Endothelial cell of umbilical vein (primary cell): ENCODE data around the gene CTTNBP2. TPM values are rescaled to one million over a fixed set of nuclear protein-coding genes. Genes with fewer than 3 reads are reported as not detected.

Experiments used
- BruUV-seq: library from RNA; stranded (reverse); fragments of 400-500 nt; replicated peaks from 2 replicates; lab custom pipeline; 2021; lab: Mats Ljungman, UMichigan
- CTCF ChIA-PET: fragments of 300-600, 350-600 bp; sonication (Branson Sonifier 250); formaldehyde crosslinking; loops from one replicate; lab custom pipeline; 2021; ENCODE audit warnings: antibody characterized with exemption, inconsistent platforms; lab: Charles Lee
- POLR2A ChIA-PET: fragments of 300-600, 350-600 bp; sonication (Branson Sonifier 250); formaldehyde crosslinking; loops from one replicate; lab custom pipeline; 2021; ENCODE audit warnings: antibody characterized with exemption, inconsistent platforms; lab: Charles Lee
- DNase-seq: peaks from one replicate; pipeline ENCODE4 v3.0.0-alpha.2; 2011; ENCODE audit warnings: low read depth, low spot score
- FAIRE-seq: peaks from 2 replicates; lab custom pipeline; 2011; peaks lifted over from hg19 to GRCh38; lab: Jason Lieb, UNC
- H2AFZ ChIP-seq: 2 replicates; pipeline ENCODE4 v1.6.0; 2012; ENCODE audit warnings: low read depth, low read length, control low read depth, inconsistent platforms
- H3K27ac ChIP-seq: 2 replicates; pipeline ENCODE4 v1.5.1; 2011; ENCODE audit warnings: low read depth, mild to moderate bottlenecking, control low read depth, low read length, moderate library complexity; ENCODE audit not compliant: insufficient read depth
- H3K27me3 ChIP-seq, 2 experiments: 2 replicates each; pipeline versions ENCODE4 v1.6.0 to v1.6.1; 2011; ENCODE audit warnings: low read length in 2 of 2, mixed read lengths in 1 of 2; ENCODE audit not compliant: control insufficient read depth in 2 of 2, insufficient read depth in 2 of 2
- H3K36me3 ChIP-seq, 2 experiments: 2 replicates in 1 of 2; 3 replicates in 1 of 2; pipeline ENCODE4 v1.5.1; 2011; ENCODE audit warnings: low read length in 2 of 2, mild to moderate bottlenecking in 1 of 2, moderate library complexity in 1 of 2; ENCODE audit not compliant: control insufficient read depth in 2 of 2, insufficient read depth in 2 of 2; ENCODE audit errors: extremely low read depth in 1 of 2
- H3K4me1 ChIP-seq: 3 replicates; pipeline ENCODE4 v1.5.1; 2011; ENCODE audit warnings: mild to moderate bottlenecking, low read length; ENCODE audit not compliant: control insufficient read depth, insufficient read depth; ENCODE audit errors: extremely low read depth
- H3K4me2 ChIP-seq: 2 replicates; pipeline ENCODE4 v1.6.1; 2011; ENCODE audit warnings: low read length, control low read depth, mixed read lengths; ENCODE audit not compliant: insufficient read depth
- H3K4me3 ChIP-seq, 3 experiments: fragments of 200-600 bp in 1 of 3; sonication (generic), shearing (Covaris generic) in 1 of 3; replicated peaks in 1 of 3; 2 replicates each; pipeline ENCODE4 v1.5.1; 2011 to 2016; ENCODE audit warnings: control low read depth in 3 of 3, low read length in 3 of 3, mild to moderate bottlenecking in 2 of 3, inconsistent platforms in 1 of 3, low read depth in 1 of 3, moderate library complexity in 1 of 3; ENCODE audit not compliant: insufficient read depth in 1 of 3
- H3K79me2 ChIP-seq: 2 replicates; pipeline ENCODE4 v1.6.0; 2012; ENCODE audit warnings: low read length, inconsistent platforms; ENCODE audit not compliant: control insufficient read depth, insufficient read depth
- H3K9ac ChIP-seq: replicated peaks from 2 replicates; pipeline ENCODE3; 2011; ENCODE audit warnings: low read length, control low read depth; ENCODE audit not compliant: insufficient read depth; ENCODE audit errors: extremely low read depth
- H3K9me1 ChIP-seq: replicated peaks from 3 replicates; pipeline ENCODE4 v1.6.0; 2011; ENCODE audit warnings: mild to moderate bottlenecking, low read length; ENCODE audit not compliant: control insufficient read depth, insufficient read depth; ENCODE audit errors: extremely low read depth
- H3K9me3 ChIP-seq: replicated peaks from 2 replicates; pipeline ENCODE4 v1.5.1; 2012; ENCODE audit warnings: low read length, inconsistent platforms; ENCODE audit not compliant: control insufficient read depth, insufficient read depth
- H4K20me1 ChIP-seq: replicated peaks from 2 replicates; pipeline ENCODE3; 2011; ENCODE audit warnings: mild to moderate bottlenecking, low read length; ENCODE audit not compliant: control insufficient read depth, insufficient read depth; ENCODE audit errors: extremely low read depth
- CTCF ChIP-seq, 2 donors: IDR thresholded peaks; 1 replicate in 1 of 2; 2 replicates in 1 of 2; pipeline ENCODE4 v1.5.1; 2011; ENCODE audit warnings: low read length in 2 of 2, mild to moderate bottlenecking in 2 of 2, moderate library complexity in 2 of 2, control low read depth in 1 of 2, inconsistent platforms in 1 of 2, low read depth in 1 of 2; ENCODE audit not compliant: insufficient read depth in 1 of 2; ENCODE audit errors: extremely low read depth in 1 of 2
- GATA2 ChIP-seq: IDR thresholded peaks from 2 replicates; pipeline ENCODE4 v1.7.0; 2011; ENCODE audit warnings: low read depth, mild to moderate bottlenecking, moderate library complexity, mixed read lengths, low read length; ENCODE audit not compliant: insufficient read length, insufficient read depth
- JUN ChIP-seq: IDR thresholded peaks from 2 replicates; pipeline ENCODE4 v1.6.1; 2011; ENCODE audit warnings: borderline replicate concordance, low read depth; ENCODE audit not compliant: insufficient read length, insufficient read depth
- dilution Hi-C: fragments of 300-500 bp; cut with MboI; formaldehyde crosslinking; loops from one replicate; pipeline ENCODE4 v1.15.0; 2019; ENCODE audit warnings: low sequenced_read_pairs; ENCODE audit not compliant: extremely low pct_ligation_motif_present
- intact Hi-C: fragments of 100-400 bp; cut with micrococcal nuclease; formaldehyde crosslinking; loops from one replicate; pipeline ENCODE4 v1.10.0; 2022
- polyA plus RNA-seq, 4 experiments: library from polyadenylated mRNA; depleted of rRNA in 3 of 4; stranded (reverse) in 3 of 4; unstranded in 1 of 4; fragments of >200 nt; gene quantifications; 2 replicates each; pipeline versions ENCODE4 v1.2.1 to v1.2.3, GENCODE V29; 2011 to 2012; ENCODE audit warnings: missing spikeins in 1 of 4
- total RNA-seq: library from RNA; stranded (reverse); gene quantifications from 2 replicates; pipeline ENCODE4 v1.2.3, GENCODE V29; 2021
- TF ChIP-seq, protein P1 (sequence below): IDR thresholded peaks from 2 replicates; pipeline ENCODE4 v1.6.1; 2011; ENCODE audit not compliant: insufficient read depth, insufficient read length

The CTTNBP2 gene
- total and polyA plus RNA-seq, 2 donors (not counting 3 experiments of a cell fraction or from before 2014, with no cell fraction given), result 0.08 to 0.35 TPM

DNA sequence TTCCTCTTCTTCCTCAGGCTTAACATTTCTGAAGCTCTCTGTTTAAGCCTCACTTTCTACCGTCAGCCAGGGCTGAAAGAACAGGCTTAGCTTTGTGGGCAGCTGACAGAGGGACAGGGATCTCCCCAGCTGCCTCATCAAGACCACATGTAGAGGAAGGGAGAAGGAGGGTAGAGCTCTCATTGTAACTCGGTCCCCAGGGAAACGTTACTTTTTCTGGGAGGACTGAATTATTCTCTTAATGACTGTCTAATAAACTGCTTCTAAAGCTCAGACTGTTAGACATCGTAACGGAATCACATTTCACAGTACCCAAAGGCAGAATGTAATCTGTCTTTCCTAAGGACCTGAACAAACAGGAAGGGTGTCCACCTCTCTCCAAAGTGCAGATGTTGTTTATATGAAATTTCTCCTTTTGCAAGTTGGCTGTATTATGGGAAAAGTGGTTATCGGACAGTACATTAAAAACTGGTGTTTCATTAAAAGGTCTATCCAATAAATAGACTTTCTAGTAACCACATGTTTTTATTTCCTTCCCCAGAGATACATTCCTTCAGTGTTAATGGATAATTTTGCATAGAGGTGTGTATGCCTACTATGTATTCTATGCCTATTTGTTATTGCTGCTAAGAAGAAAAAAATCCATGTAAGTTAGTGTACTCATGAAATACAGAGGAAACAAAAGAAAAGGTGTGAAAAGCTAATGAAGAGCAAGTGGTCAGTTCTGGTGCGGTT lies 144.2 kb downstream of the CTTNBP2 start:
- FAIRE-seq (no peak), DNase-seq (no peak)
- Histone ChIP-seq H3K27ac (no peak overlapping the region), H3K4me2 (no peak overlapping the region), H3K9ac (no peak overlapping the region), H4K20me1 (no peaks in the 10 kb centered on the region), H3K79me2 (no peaks in the 10 kb centered on the region), H3K36me3 (no peaks in the 10 kb centered on the region), H3K9me1 (no peaks in the 10 kb centered on the region), H3K4me3 (no peak overlapping the region), H3K9me3 (no peaks in the 10 kb centered on the region), H3K4me1 (no peaks in the 10 kb centered on the region), H3K27me3 (no peaks in the 10 kb centered on the region), H2AFZ (no peak overlapping the region)
- CTCF ChIA-PET, result interaction anchor here (0.9 to 1.6 kb wide), 3 partner anchors 11 to 270 kb away, joined by 4 to 5 read pairs (median 5); no protein-coding TSS in a partner anchor
- TF ChIP-seq, protein P1, sequence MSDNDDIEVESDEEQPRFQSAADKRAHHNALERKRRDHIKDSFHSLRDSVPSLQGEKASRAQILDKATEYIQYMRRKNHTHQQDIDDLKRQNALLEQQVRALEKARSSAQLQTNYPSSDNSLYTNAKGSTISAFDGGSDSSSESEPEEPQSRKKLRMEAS, result no peak
- TF ChIP-seq GATA2 (no peak), JUN (no peak), CTCF (IDR thresholded peaks at IDR 0.05; ENCODE audit: extremely low read depth in 1 of 2, insufficient read depth in 1 of 2, low read depth in 1 of 2, low read length in 2 of 2) (no peak)
- dilution Hi-C loops, result no loop called here
- intact Hi-C loops, result no loop called here
- POLR2A ChIA-PET, result no interaction called here
- BruUV-seq, result no TSS peak
